HepG2 (cell line): ENCODE data around the gene NKAIN2. TPM values are rescaled to one million over a fixed set of nuclear protein-coding genes. Genes with fewer than 3 reads are reported as not detected.

ENCODE experiments used
- ATAC-seq: fragments of 200-7000 bp; cut with Tn5 transposase; 3 replicates; pipeline ENCODE4 v1.9.1; 2020; ENCODE audit warnings: mild to moderate bottlenecking, moderate library complexity
- BruUV-seq: library from RNA; stranded (reverse); fragments of 400-500 nt; replicated peaks from 2 replicates; lab custom pipeline; 2021; lab: Mats Ljungman, UMichigan
- CTCF ChIA-PET: fragments of 300-600 bp; formaldehyde crosslinking; extraction: SDS; loops from one replicate; lab custom pipeline; 2021; ENCODE audit warnings: low total read pairs, inconsistent platforms, low intra/inter-chr PET ratio; lab: Yijun Ruan, JAX
- POLR2A ChIA-PET: fragments of 350-600 bp; sonication (Branson Sonifier 250); formaldehyde crosslinking; loops from one replicate; lab custom pipeline; 2020; ENCODE audit warnings: antibody characterized with exemption, inconsistent platforms; lab: Yijun Ruan, JAX
- DNase-seq: peaks from one replicate; pipeline ENCODE4 v3.0.0-alpha.2; 2015; ENCODE audit warnings: low spot score
- FAIRE-seq: peaks from 3 replicates; lab custom pipeline; 2011; peaks lifted over from hg19 to GRCh38; lab: Jason Lieb, UNC
- H2AFZ ChIP-seq: one replicate; pipeline ENCODE4 v1.6.1; 2011; ENCODE audit warnings: low read length, inconsistent platforms
- H3K27ac ChIP-seq: fragments of 300-600 bp; 3 replicates; pipeline ENCODE4 v1.8.0; 2011; ENCODE audit warnings: mixed run types, mild to moderate bottlenecking, mixed read lengths, low read length, inconsistent platforms; ENCODE audit not compliant: insufficient read depth; ENCODE audit errors: extremely low read length
- H3K27me3 ChIP-seq, 2 experiments: fragments of 200-600 bp in 1 of 2; 2 replicates in 1 of 2; 3 replicates in 1 of 2; pipeline versions ENCODE4 v1.6.0 to v1.8.0; 2011; ENCODE audit warnings: low read length in 2 of 2, mild to moderate bottlenecking in 2 of 2, moderate library complexity in 2 of 2, inconsistent platforms in 1 of 2; ENCODE audit not compliant: insufficient read depth in 2 of 2, control insufficient read depth in 1 of 2
- H3K36me3 ChIP-seq, 2 experiments: fragments of 200-600 bp in 1 of 2; replicated peaks in 1 of 2; 2 replicates in 1 of 2; 3 replicates in 1 of 2; pipeline versions ENCODE4 v1.5.1 to v1.8.0; 2011; ENCODE audit warnings: low read length in 2 of 2, inconsistent platforms in 1 of 2; ENCODE audit not compliant: insufficient read depth in 2 of 2, control insufficient read depth in 1 of 2
- H3K4me1 ChIP-seq: 2 replicates; pipeline ENCODE4 v1.5.1; 2012; ENCODE audit warnings: low read length, inconsistent platforms; ENCODE audit not compliant: insufficient read depth
- H3K4me2 ChIP-seq: 2 replicates; pipeline ENCODE4 v1.6.0; 2011; ENCODE audit warnings: low read depth, low read length, inconsistent platforms
- H3K4me3 ChIP-seq, 3 experiments: fragments of 200-600 bp in 1 of 3; sonication (generic), shearing (Covaris generic) in 1 of 3; replicated peaks in 1 of 3; 2 replicates each; pipeline ENCODE4 v1.5.1; 2011 to 2016; ENCODE audit warnings: low read length in 3 of 3, inconsistent platforms in 2 of 3, low read depth in 2 of 3, mild to moderate bottlenecking in 2 of 3, control low read depth in 1 of 3, mixed read lengths in 1 of 3; ENCODE audit not compliant: insufficient read depth in 1 of 3
- H3K79me2 ChIP-seq: one replicate; pipeline ENCODE4 v1.6.1; 2011; ENCODE audit warnings: low read length, inconsistent platforms; ENCODE audit not compliant: insufficient read depth
- H3K9ac ChIP-seq: 2 replicates; pipeline ENCODE4 v1.6.0; 2011; ENCODE audit warnings: mild to moderate bottlenecking, low read depth, low read length, inconsistent platforms; ENCODE audit not compliant: insufficient read depth
- H3K9me3 ChIP-seq: 2 replicates; pipeline ENCODE4 v1.5.1; 2012; ENCODE audit warnings: mild to moderate bottlenecking, low read length
- H4K20me1 ChIP-seq: 2 replicates; pipeline ENCODE4 v1.6.0; 2011; ENCODE audit warnings: inconsistent platforms, mild to moderate bottlenecking, low read length, moderate library complexity; ENCODE audit not compliant: insufficient read depth
- DBP ChIP-seq: sonication (generic); formaldehyde crosslinking; IDR thresholded peaks from 2 replicates; pipeline ENCODE4 v1.4.0; 2020; ENCODE audit warnings: missing genetic modification reagents; ENCODE audit errors: not compliant biosample characterization
- DMTF1 ChIP-seq: sonication (generic); formaldehyde crosslinking; IDR thresholded peaks from 2 replicates; pipeline ENCODE4 v1.4.0; 2020; ENCODE audit warnings: mild to moderate bottlenecking, missing genetic modification reagents
- FOXO1 ChIP-seq: sonication (generic); formaldehyde crosslinking; IDR thresholded peaks from 2 replicates; pipeline ENCODE4 v1.4.0; 2020; ENCODE audit warnings: missing genetic modification reagents
- SYNCRIP ChIP-seq: fragments of 200-400 bp; formaldehyde crosslinking; IDR thresholded peaks from 2 replicates; pipeline ENCODE4 v1.6.1; 2018; ENCODE audit warnings: mild to moderate bottlenecking, low read depth, low read length; ENCODE audit not compliant: insufficient read depth
- ZBTB42 ChIP-seq: sonication (generic); formaldehyde crosslinking; IDR thresholded peaks from 2 replicates; pipeline ENCODE4 v1.5.0; 2020; ENCODE audit warnings: mild to moderate bottlenecking, missing genetic modification reagents
- ZNF121 ChIP-seq: sonication (generic); formaldehyde crosslinking; IDR thresholded peaks from 2 replicates; pipeline ENCODE4 v1.5.0; 2020; ENCODE audit warnings: mild to moderate bottlenecking, missing genetic modification reagents
- ZNF160 ChIP-seq: sonication (generic); formaldehyde crosslinking; IDR thresholded peaks from 2 replicates; pipeline ENCODE4 v1.8.0; 2022; ENCODE audit warnings: mild to moderate bottlenecking, inconsistent platforms, missing genetic modification reagents
- ZNF24 ChIP-seq: fragments of 450-650 bp; IDR thresholded peaks from 2 replicates; pipeline ENCODE4 v1.6.1; 2017; ENCODE audit warnings: antibody characterized with exemption, mild to moderate bottlenecking
- ZNF382 ChIP-seq: sonication (generic); formaldehyde crosslinking; IDR thresholded peaks from 2 replicates; pipeline ENCODE4 v1.5.0; 2020; ENCODE audit warnings: missing genetic modification reagents, mild to moderate bottlenecking, borderline replicate concordance
- WGBS: methylation state at CpG from one replicate; pipeline ENCODE4 v1.1.6; 2017; ENCODE audit warnings: low lambda C conversion rate; 5-methylcytosine and 5-hydroxymethylcytosine counted together
- in situ Hi-C: cut with HindIII; loops from 2 replicates; pipeline ENCODE4 v1.10.0; 2017; ENCODE audit warnings: low pct_unique_long_range_greater_than_20kb; ENCODE audit not compliant: extremely low pct_ligation_motif_present
- intact Hi-C: fragments of 100-400 bp; cut with micrococcal nuclease; formaldehyde crosslinking; loops from one replicate; pipeline ENCODE4 v1.10.0; 2022; ENCODE audit not compliant: unreplicated experiment
- polyA plus RNA-seq, 8 experiments: library from polyadenylated mRNA; depleted of rRNA in 3 of 8; stranded (reverse) in 7 of 8; unstranded in 1 of 8; fragments of >200 nt; fragmentation: Illumina TruSeq in 4 of 8; extraction: Trizol in 4 of 8; gene quantifications; 2 replicates each; pipeline versions ENCODE4 v1.2.1 to v1.2.3, GENCODE V29; 2011 to 2016; ENCODE audit warnings: low read depth in 4 of 8, missing spikeins in 1 of 8, mixed read lengths in 1 of 8; ENCODE audit not compliant: insufficient read depth in 1 of 8
- total RNA-seq, 5 experiments: library from RNA; depleted of rRNA; stranded (reverse); fragments of >200 nt; fragmentation: Illumina TruSeq; extraction: Trizol; gene quantifications; 2 replicates each; pipeline ENCODE4 v1.2.3, GENCODE V29; 2016; ENCODE audit warnings: low read depth in 1 of 5
- TF ChIP-seq, protein P1 (sequence below): sonication (generic); formaldehyde crosslinking; IDR thresholded peaks from 2 replicates; pipeline ENCODE4 v1.9.0; 2021; ENCODE audit warnings: missing genetic modification reagents, borderline replicate concordance
- TF ChIP-seq, protein P2 (sequence below): fragments of 450-650 bp; IDR thresholded peaks from 2 replicates; pipeline ENCODE4 v1.6.1; 2016
- TF ChIP-seq, protein P3 (sequence below): sonication (generic); formaldehyde crosslinking; IDR thresholded peaks from 2 replicates; pipeline ENCODE4 v1.5.0; 2020; ENCODE audit warnings: missing genetic modification reagents

The NKAIN2 gene
- total and polyA plus RNA-seq, 2 of the 13 experiments (the other 11 are each of a cell fraction or from before 2014, with no cell fraction given) = not detected

- BruUV-seq = no TSS peak
- Histone ChIP-seq H4K20me1 (no peaks in the 10 kb centered on the region), H3K4me2 (no peak overlapping the region), H3K4me1 (no peaks in the 10 kb centered on the region), H3K27ac (no peak overlapping the region), H3K4me3 (no peak overlapping the region), H3K79me2 (no peaks in the 10 kb centered on the region), H2AFZ (no peak overlapping the region), H3K36me3 (no peaks in the 10 kb centered on the region), H3K27me3 (no peaks in the 10 kb centered on the region), H3K9ac (no peak overlapping the region), H3K9me3 (no peaks in the 10 kb centered on the region)
- ChIA-PET CTCF (no interaction called here), POLR2A (no interaction called here)
- FAIRE-seq (no peak), DNase-seq (no peak), ATAC-seq (no peak)
- no peak for TF ChIP-seq ZNF382
- TF ChIP-seq, protein P1, sequence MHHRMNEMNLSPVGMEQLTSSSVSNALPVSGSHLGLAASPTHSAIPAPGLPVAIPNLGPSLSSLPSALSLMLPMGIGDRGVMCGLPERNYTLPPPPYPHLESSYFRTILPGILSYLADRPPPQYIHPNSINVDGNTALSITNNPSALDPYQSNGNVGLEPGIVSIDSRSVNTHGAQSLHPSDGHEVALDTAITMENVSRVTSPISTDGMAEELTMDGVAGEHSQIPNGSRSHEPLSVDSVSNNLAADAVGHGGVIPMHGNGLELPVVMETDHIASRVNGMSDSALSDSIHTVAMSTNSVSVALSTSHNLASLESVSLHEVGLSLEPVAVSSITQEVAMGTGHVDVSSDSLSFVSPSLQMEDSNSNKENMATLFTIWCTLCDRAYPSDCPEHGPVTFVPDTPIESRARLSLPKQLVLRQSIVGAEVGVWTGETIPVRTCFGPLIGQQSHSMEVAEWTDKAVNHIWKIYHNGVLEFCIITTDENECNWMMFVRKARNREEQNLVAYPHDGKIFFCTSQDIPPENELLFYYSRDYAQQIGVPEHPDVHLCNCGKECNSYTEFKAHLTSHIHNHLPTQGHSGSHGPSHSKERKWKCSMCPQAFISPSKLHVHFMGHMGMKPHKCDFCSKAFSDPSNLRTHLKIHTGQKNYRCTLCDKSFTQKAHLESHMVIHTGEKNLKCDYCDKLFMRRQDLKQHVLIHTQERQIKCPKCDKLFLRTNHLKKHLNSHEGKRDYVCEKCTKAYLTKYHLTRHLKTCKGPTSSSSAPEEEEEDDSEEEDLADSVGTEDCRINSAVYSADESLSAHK = no peak
- TF ChIP-seq SYNCRIP = no peak
- no peak for TF ChIP-seq ZNF160
- no peak for TF ChIP-seq ZNF121 (CRISPR knock-in tag)
- 0% methylated on average over 2 of the region's 2 CpGs for WGBS
- in situ Hi-C loops (no loop called here), intact Hi-C loops (no loop called here)
Measured at GRCh38 chr6:124090491-124090890, 286.8 kb downstream of the NKAIN2 start.

DNA sequence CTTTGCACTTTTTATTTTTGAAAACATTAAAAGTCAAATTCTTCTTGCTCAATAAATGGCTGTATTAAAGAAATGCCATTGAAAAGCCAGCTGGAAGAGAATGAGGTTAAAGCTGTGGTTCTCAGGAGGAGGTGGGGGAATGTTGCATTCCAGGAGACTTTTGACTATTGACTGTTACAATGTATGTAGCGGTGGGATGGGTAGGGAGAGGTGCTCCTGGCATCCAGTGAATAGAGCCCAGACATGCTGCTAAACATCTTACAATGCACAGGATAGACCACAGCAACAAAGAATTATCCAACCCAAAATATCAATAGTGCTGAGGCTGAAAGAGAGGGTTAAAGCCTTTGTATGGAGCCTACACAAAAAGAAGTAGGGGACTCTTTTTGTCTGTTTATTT is 295.9 kb downstream of the NKAIN2 start:
- ChIA-PET CTCF (no interaction called here), POLR2A (no interaction called here)
- FAIRE-seq (no peak), DNase-seq (no peak), ATAC-seq (no peak)
- Histone ChIP-seq H3K27ac (no peak overlapping the region), H3K4me2 (no peak overlapping the region), H3K27me3 (no peaks in the 10 kb centered on the region), H3K79me2 (no peaks in the 10 kb centered on the region), H3K9me3 (no peaks in the 10 kb centered on the region), H3K9ac (no peak overlapping the region), H3K36me3 (no peaks in the 10 kb centered on the region), H4K20me1 (no peaks in the 10 kb centered on the region), H2AFZ (no peak overlapping the region), H3K4me3 (no peak overlapping the region), H3K4me1 (no peaks in the 10 kb centered on the region)
- intact Hi-C loops = no loop called here
- in situ Hi-C loops = no loop called here
- BruUV-seq = no TSS peak
- 13% methylated on average over 1 of the region's 1 CpG for WGBS
- TF ChIP-seq ZBTB42 (no peak), FOXO1 (no peak), DBP (CRISPR knock-in tag) (no peak), ZNF24 (no peak), DMTF1 (no peak)
- TF ChIP-seq, protein P2, sequence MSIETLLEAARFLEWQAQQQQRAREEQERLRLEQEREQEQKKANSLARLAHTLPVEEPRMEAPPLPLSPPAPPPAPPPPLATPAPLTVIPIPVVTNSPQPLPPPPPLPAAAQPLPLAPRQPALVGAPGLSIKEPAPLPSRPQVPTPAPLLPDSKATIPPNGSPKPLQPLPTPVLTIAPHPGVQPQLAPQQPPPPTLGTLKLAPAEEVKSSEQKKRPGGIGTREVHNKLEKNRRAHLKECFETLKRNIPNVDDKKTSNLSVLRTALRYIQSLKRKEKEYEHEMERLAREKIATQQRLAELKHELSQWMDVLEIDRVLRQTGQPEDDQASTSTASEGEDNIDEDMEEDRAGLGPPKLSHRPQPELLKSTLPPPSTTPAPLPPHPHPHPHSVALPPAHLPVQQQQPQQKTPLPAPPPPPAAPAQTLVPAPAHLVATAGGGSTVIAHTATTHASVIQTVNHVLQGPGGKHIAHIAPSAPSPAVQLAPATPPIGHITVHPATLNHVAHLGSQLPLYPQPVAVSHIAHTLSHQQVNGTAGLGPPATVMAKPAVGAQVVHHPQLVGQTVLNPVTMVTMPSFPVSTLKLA = no peak
- TF ChIP-seq, protein P3, sequence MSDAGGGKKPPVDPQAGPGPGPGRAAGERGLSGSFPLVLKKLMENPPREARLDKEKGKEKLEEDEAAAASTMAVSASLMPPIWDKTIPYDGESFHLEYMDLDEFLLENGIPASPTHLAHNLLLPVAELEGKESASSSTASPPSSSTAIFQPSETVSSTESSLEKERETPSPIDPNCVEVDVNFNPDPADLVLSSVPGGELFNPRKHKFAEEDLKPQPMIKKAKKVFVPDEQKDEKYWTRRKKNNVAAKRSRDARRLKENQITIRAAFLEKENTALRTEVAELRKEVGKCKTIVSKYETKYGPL (CRISPR knock-in tag) = no peak
